Adrenal gland (tissue), 5 donors: ENCODE measurements around the gene CAMSAP1.

Experiments
- CTCF ChIP-seq, 6 experiments: fragments of 450-650 bp in 4 of 6; fragments of 200-600 bp in 2 of 6; sonication (generic) in 1 of 6; IDR thresholded peaks; 1 replicate in 5 of 6; 2 replicates in 1 of 6; pipeline versions ENCODE4 v1.5.1 to v1.8.0; 2016 to 2021; ENCODE audit warnings: antibody characterized with exemption in 6 of 6, mild to moderate bottlenecking in 2 of 6, moderate library complexity in 1 of 6
- POLR2A ChIP-seq, 2 donors: fragments of 450-650 bp; IDR thresholded peaks; one replicate each; pipeline ENCODE4 v1.6.1; 2017; ENCODE audit warnings: antibody characterized with exemption in 2 of 2, mild to moderate bottlenecking in 2 of 2, moderate library complexity in 1 of 2
- donor health status: DM: no; HTN: no; CAD: no.

GRCh38 chr9:135768516-135769218, 138.7 kb downstream of the CAMSAP1 start:
- no peak for TF ChIP-seq CTCF (IDR thresholded peaks at IDR 0.05)
- TF ChIP-seq POLR2A (IDR thresholded peaks at IDR 0.05), result no peak
